Measurements from ENCODE around the gene FAM120B.

The FAM120B gene

DNA sequence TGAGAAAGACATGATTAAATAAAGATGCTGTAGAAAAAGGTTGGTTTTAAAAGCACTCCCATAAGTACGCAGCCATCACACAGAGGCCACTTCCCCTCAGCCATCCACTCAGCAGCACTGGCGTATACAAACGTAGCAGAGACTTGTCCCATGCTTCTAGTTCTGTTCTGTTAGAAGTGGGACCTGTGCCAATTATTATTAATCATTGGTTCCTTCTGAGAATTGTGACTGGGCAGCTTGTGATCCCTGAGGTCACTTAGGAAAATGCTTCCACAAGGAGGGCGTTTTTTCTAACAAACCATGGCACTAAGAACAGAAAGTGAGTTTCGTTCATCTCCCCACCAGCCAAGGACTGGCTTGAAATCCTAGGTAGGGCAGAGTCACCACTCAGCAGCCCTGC lies 53.9 kb downstream of the FAM120B start:
- Histone ChIP-seq H3K9ac (ENCODE audit: low read depth, low read length) (no peak overlapping the region), H3K9me3 (ENCODE audit: control insufficient read depth, insufficient read depth, low read length) (no peaks in the 10 kb centered on the region), H3K4me1 (ENCODE audit: insufficient read depth, low read length) (no peaks in the 10 kb centered on the region), H3K36me3 (ENCODE audit: insufficient read depth, low read length) (peaks cover 12% of the 10 kb centered on the region)

DNA sequence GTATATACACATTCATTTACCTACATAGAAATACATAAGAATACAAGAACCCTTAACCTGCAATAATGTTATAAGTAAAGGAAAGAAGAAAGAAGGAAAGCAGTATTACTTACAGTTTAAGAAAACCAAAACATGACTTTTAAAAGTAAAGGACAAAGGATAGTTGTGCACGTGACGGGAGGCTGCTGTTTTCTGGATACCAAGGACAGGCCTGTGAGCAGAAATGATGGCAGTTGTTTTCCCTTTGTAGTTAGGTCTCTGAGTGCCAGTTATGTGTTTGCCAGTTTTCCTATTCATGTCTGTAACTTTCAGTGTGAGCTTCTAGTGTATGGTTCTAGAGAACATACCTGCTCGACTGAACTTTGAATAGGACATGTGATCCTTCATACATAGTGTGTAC lies 54.8 kb downstream of the FAM120B start:
- Histone ChIP-seq H3K4me1 (ENCODE audit: insufficient read depth, low read length) (no peaks in the 10 kb centered on the region), H3K9ac (ENCODE audit: low read depth, low read length) (no peak overlapping the region), H3K9me3 (ENCODE audit: control insufficient read depth, insufficient read depth, low read length) (no peaks in the 10 kb centered on the region), H3K36me3 (ENCODE audit: insufficient read depth, low read length) (peaks cover 12% of the 10 kb centered on the region)

- peaks cover 12% of the 10 kb centered on the region for H3K36me3 ChIP-seq (ENCODE audit: insufficient read depth, low read length)
- no peak overlapping the region for H3K9ac ChIP-seq (ENCODE audit: low read depth, low read length)
- no peaks in the 10 kb centered on the region for H3K9me3 ChIP-seq (ENCODE audit: control insufficient read depth, insufficient read depth, low read length)
These were observed 55.6 kb downstream of the FAM120B start for GRCh38 chr6:170362121-170362520.

GRCh38 chr6:170363255-170363654 lies 56.7 kb downstream of the FAM120B start:
- Histone ChIP-seq H3K9ac (ENCODE audit: low read depth, low read length) (no peak overlapping the region), H3K4me1 (ENCODE audit: insufficient read depth, low read length) (no peaks in the 10 kb centered on the region), H3K9me3 (ENCODE audit: control insufficient read depth, insufficient read depth, low read length) (no peaks in the 10 kb centered on the region), H3K36me3 (ENCODE audit: insufficient read depth, low read length) (peaks cover 12% of the 10 kb centered on the region)

More at GRCh38 chr6:170362121-170362520, 55.6 kb downstream of the FAM120B start:
- H3K4me1 ChIP-seq (ENCODE audit: insufficient read depth, low read length), result no peaks in the 10 kb centered on the region

- H3K4me1 ChIP-seq (ENCODE audit: insufficient read depth, low read length), result no peaks in the 10 kb centered on the region
- H3K36me3 ChIP-seq (ENCODE audit: insufficient read depth, low read length), result peaks cover 2% of the 10 kb centered on the region
- H3K9ac ChIP-seq (ENCODE audit: low read depth, low read length), result no peak overlapping the region
- no peaks in the 10 kb centered on the region for H3K9me3 ChIP-seq (ENCODE audit: control insufficient read depth, insufficient read depth, low read length)
These were observed 58.6 kb downstream of the FAM120B start for GRCh38 chr6:170365121-170365520.

GRCh38 chr6:170365593-170365992 lies 59.0 kb downstream of the FAM120B start:
- Histone ChIP-seq H3K36me3 (ENCODE audit: insufficient read depth, low read length) (no peaks in the 10 kb centered on the region; the same call in 1 of the 2 replicates), H3K9ac (ENCODE audit: low read depth, low read length) (no peak overlapping the region), H3K9me3 (ENCODE audit: control insufficient read depth, insufficient read depth, low read length) (no peaks in the 10 kb centered on the region)

GRCh38 chr6:170366248-170366960 lies 59.8 kb downstream of the FAM120B start:
- Histone ChIP-seq H3K36me3 (ENCODE audit: insufficient read depth, low read length) (no peaks in the 10 kb centered on the region; the same call in 1 of the 2 replicates), H3K9me3 (ENCODE audit: control insufficient read depth, insufficient read depth, low read length) (no peaks in the 10 kb centered on the region), H3K9ac (ENCODE audit: low read depth, low read length) (no peak overlapping the region), H3K4me1 (ENCODE audit: insufficient read depth, low read length) (no peaks in the 10 kb centered on the region)

More at GRCh38 chr6:170365593-170365992, 59.0 kb downstream of the FAM120B start:
- no peaks in the 10 kb centered on the region for H3K4me1 ChIP-seq (ENCODE audit: insufficient read depth, low read length)

DNA sequence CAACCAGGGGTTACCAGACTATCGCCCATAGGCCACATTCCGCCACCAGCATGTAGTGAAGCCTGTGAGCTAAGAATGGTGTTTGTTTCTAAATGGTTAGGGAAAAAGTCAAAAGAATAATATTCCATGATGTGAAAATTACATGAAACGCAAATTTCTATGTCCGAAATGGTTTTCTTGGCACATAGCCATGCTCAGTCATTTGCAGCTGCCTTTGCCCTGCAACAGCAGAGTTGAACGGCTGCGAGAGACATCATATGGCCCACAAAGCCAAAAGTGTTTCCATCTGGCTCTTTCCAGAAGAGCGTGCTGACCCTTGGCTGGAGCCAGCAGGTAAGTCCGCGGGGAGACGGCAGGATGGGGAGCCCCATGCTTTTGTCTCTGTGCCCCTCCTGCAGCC lies 60.7 kb downstream of the FAM120B start:
- Histone ChIP-seq H3K9me3 (ENCODE audit: control insufficient read depth, insufficient read depth, low read length) (no peaks in the 10 kb centered on the region), H3K4me1 (ENCODE audit: insufficient read depth, low read length) (no peaks in the 10 kb centered on the region), H3K9ac (ENCODE audit: low read depth, low read length) (no peak overlapping the region), H3K36me3 (ENCODE audit: insufficient read depth, low read length) (no peaks in the 10 kb centered on the region; the same call in 1 of the 2 replicates)

- no peaks in the 10 kb centered on the region for H3K4me1 ChIP-seq (ENCODE audit: insufficient read depth, low read length)
- no peaks in the 10 kb centered on the region for H3K36me3 ChIP-seq (ENCODE audit: insufficient read depth, low read length)
- H3K9ac ChIP-seq (ENCODE audit: low read depth, low read length), result no peak overlapping the region
- no peaks in the 10 kb centered on the region for H3K9me3 ChIP-seq (ENCODE audit: control insufficient read depth, insufficient read depth, low read length)
These were observed 62.0 kb downstream of the FAM120B start for GRCh38 chr6:170368544-170368943.

DNA sequence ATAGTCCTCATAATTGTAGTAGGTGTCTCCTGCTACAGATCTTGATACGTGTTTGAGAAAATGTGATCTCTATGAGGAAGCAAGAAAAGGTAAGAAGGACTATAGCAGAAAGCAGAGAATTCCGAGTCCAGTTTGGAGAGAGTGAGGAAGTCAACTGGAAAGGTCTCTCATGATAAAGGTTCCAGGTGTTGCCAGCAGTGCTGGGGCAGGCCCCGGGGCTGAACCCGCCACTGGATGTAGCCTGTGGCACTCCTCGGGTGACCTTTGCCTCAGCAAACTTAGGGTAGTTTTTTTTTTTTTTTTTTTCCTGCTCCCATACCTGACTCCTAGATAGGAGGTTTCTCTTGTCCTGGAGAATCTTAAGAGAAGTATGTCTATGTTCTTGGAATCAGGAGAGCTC lies 62.8 kb downstream of the FAM120B start:
- Histone ChIP-seq H3K9ac (ENCODE audit: low read depth, low read length) (no peak overlapping the region), H3K9me3 (ENCODE audit: control insufficient read depth, insufficient read depth, low read length) (no peaks in the 10 kb centered on the region), H3K4me1 (ENCODE audit: insufficient read depth, low read length) (no peaks in the 10 kb centered on the region), H3K36me3 (ENCODE audit: insufficient read depth, low read length) (no peaks in the 10 kb centered on the region)

- no peaks in the 10 kb centered on the region for H3K4me1 ChIP-seq (ENCODE audit: insufficient read depth, low read length)
These were observed 63.9 kb downstream of the FAM120B start for GRCh38 chr6:170370416-170370815.

GRCh38 chr6:170371080-170371479 lies 64.5 kb downstream of the FAM120B start:
- Histone ChIP-seq H3K36me3 (ENCODE audit: insufficient read depth, low read length) (peaks cover 2% of the 10 kb centered on the region), H3K4me1 (ENCODE audit: insufficient read depth, low read length) (no peaks in the 10 kb centered on the region), H3K9ac (ENCODE audit: low read depth, low read length) (no peak overlapping the region), H3K9me3 (ENCODE audit: control insufficient read depth, insufficient read depth, low read length) (no peaks in the 10 kb centered on the region)

More at GRCh38 chr6:170370416-170370815, 63.9 kb downstream of the FAM120B start:
- Histone ChIP-seq H3K9ac (ENCODE audit: low read depth, low read length) (no peak overlapping the region), H3K9me3 (ENCODE audit: control insufficient read depth, insufficient read depth, low read length) (no peaks in the 10 kb centered on the region), H3K36me3 (ENCODE audit: insufficient read depth, low read length) (peaks cover 2% of the 10 kb centered on the region)

- H3K9me3 ChIP-seq (ENCODE audit: control insufficient read depth, insufficient read depth, low read length), result no peaks in the 10 kb centered on the region
- H3K36me3 ChIP-seq (ENCODE audit: insufficient read depth, low read length), result peaks cover 2% of the 10 kb centered on the region
- no peak overlapping the region for H3K9ac ChIP-seq (ENCODE audit: low read depth, low read length)
- H3K4me1 ChIP-seq (ENCODE audit: insufficient read depth, low read length), result no peaks in the 10 kb centered on the region
These were observed 65.0 kb downstream of the FAM120B start for GRCh38 chr6:170371588-170371987.

GRCh38 chr6:170372380-170373325 lies 66.1 kb downstream of the FAM120B start:
- no peak overlapping the region for H3K9ac ChIP-seq (ENCODE audit: low read depth, low read length)
- H3K36me3 ChIP-seq (ENCODE audit: insufficient read depth, low read length), result peaks cover 2% of the 10 kb centered on the region
- H3K9me3 ChIP-seq (ENCODE audit: control insufficient read depth, insufficient read depth, low read length), result no peaks in the 10 kb centered on the region
- no peaks in the 10 kb centered on the region for H3K4me1 ChIP-seq (ENCODE audit: insufficient read depth, low read length)
